Ectodermal cell (in vitro differentiated cells): ENCODE data around the gene MARCKS.

Source experiments
- H3K27ac ChIP-seq: 2 replicates; pipeline ENCODE4 v1.7.0; 2013; ENCODE audit warnings: mild to moderate bottlenecking, low read depth, low read length; ENCODE audit not compliant: insufficient read depth, poor library complexity, severe bottlenecking
- H3K27me3 ChIP-seq: 2 replicates; pipeline ENCODE4 v1.7.0; 2013; ENCODE audit warnings: mild to moderate bottlenecking, low read length; ENCODE audit not compliant: insufficient read depth, control insufficient read depth, poor library complexity, severe bottlenecking
- H3K36me3 ChIP-seq: one replicate; pipeline ENCODE4 v1.7.0; 2013; ENCODE audit warnings: low read length; ENCODE audit not compliant: control insufficient read depth, insufficient read depth
- H3K4me1 ChIP-seq: one replicate; pipeline ENCODE4 v1.7.0; 2013; ENCODE audit warnings: low read length; ENCODE audit not compliant: control insufficient read depth, insufficient read depth
- H3K4me3 ChIP-seq: 2 replicates; pipeline ENCODE4 v1.7.0; 2013; ENCODE audit warnings: low read depth, low read length, control low read depth; ENCODE audit not compliant: insufficient read depth
- H3K9me3 ChIP-seq: 2 replicates; pipeline ENCODE4 v1.7.0; 2013; ENCODE audit warnings: mild to moderate bottlenecking, low read length, moderate library complexity; ENCODE audit not compliant: control insufficient read depth
- WGBS, 2 experiments: methylation state at CpG; one replicate each; pipeline ENCODE4 v1.1.7; 2013; ENCODE audit warnings: missing lambda C conversion rate in 2 of 2; 5-methylcytosine and 5-hydroxymethylcytosine counted together

The MARCKS gene

DNA sequence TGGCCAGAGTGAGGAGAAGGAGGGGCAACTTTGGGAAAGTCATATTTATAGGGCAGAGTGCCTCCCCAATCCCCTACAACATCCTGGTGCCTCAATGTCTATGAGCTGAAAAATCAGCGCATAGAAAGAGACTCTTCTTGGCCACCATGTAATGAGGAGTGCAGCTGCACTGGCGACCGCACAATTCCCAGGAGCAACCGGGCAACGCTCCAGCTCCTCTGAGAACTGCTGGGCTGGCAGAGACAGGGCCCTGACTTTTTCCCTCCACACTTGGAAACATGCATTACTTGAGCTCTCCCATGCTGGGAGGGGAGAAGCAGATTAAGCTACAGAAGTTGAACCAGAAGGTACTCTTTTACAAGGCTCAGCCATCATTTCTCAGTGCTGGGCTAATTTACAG lies 31.4 kb upstream of the MARCKS start:
- 91 to 95% methylated on average over 5 of the region's 5 CpGs for WGBS, 2 experiments
- no peaks in the 10 kb centered on the region for H3K4me1 ChIP-seq
- no peak overlapping the region for H3K27ac ChIP-seq
- no peaks in the 10 kb centered on the region for H3K9me3 ChIP-seq
- H3K36me3 ChIP-seq = no peaks in the 10 kb centered on the region
- no peak overlapping the region for H3K4me3 ChIP-seq
- H3K27me3 ChIP-seq = no peaks in the 10 kb centered on the region

DNA sequence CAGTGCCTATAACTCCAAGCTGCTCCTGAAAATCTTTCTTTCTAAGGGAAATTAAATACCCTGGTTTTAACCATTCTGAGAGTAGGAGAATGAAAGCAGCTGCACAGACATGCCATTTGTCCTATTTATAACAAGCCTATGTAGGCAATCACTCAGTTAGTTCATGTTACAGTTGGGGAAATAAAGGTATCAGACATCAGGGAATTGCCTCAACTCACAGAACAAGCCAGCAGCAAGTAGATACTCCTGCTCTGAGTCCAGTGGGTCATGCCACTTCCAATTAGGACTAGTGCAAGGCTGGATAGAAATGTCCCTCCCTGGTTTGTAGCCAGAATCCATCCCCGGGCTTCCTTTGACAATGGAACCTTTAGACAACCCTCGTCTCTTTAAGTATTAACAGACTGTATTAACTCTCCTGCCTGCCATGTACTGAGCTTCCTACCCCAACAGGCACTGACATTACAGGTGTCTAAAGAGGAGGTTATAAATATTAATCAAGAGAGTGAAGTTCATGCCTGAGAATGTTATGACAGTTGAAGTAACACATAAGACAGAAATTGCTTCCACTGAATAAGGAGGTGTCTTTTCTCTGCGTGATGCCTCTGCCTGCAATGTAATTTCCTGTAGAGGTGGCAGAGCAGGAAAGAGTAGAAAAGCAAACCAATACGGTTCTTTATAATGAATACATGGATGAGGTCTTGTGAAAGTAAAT lies 28.0 kb upstream of the MARCKS start:
- no peak overlapping the region for H3K27ac ChIP-seq
- H3K36me3 ChIP-seq = no peaks in the 10 kb centered on the region
- no peaks in the 10 kb centered on the region for H3K9me3 ChIP-seq
- H3K4me1 ChIP-seq = no peaks in the 10 kb centered on the region
- no peaks in the 10 kb centered on the region for H3K27me3 ChIP-seq
- WGBS, 2 experiments = 88 to 94% methylated on average over 4 of the region's 4 CpGs
- H3K4me3 ChIP-seq = no peak overlapping the region

- Histone ChIP-seq H3K9me3 (no peaks in the 10 kb centered on the region), H3K27ac (no peak overlapping the region)
Measured at GRCh38 chr6:113829696-113830045, 27.5 kb upstream of the MARCKS start.

GRCh38 chr6:113830140-113830539 lies 27.0 kb upstream of the MARCKS start:
- WGBS, 2 experiments = 100% methylated on average over 1 to 2 of the region's 2 CpGs
- Histone ChIP-seq H3K9me3 (no peaks in the 10 kb centered on the region), H3K27ac (no peak overlapping the region), H3K36me3 (no peaks in the 10 kb centered on the region), H3K4me3 (no peak overlapping the region), H3K4me1 (no peaks in the 10 kb centered on the region), H3K27me3 (no peaks in the 10 kb centered on the region)

More at GRCh38 chr6:113829696-113830045, 27.5 kb upstream of the MARCKS start:
- H3K4me1 ChIP-seq = no peaks in the 10 kb centered on the region
- H3K36me3 ChIP-seq = no peaks in the 10 kb centered on the region
- H3K4me3 ChIP-seq = no peak overlapping the region
- H3K27me3 ChIP-seq = no peaks in the 10 kb centered on the region
- WGBS, 2 experiments = 93% methylated on average over 1 of the region's 1 CpG; no CpG with 5 or more reads in 1 of the 2 experiments

- Histone ChIP-seq H3K27ac (no peak overlapping the region), H3K27me3 (no peaks in the 10 kb centered on the region), H3K4me1 (no peaks in the 10 kb centered on the region), H3K4me3 (no peak overlapping the region), H3K9me3 (no peaks in the 10 kb centered on the region), H3K36me3 (no peaks in the 10 kb centered on the region)
- WGBS, 2 experiments = 93 to 99% methylated on average over 2 of the region's 2 CpGs
Measured at GRCh38 chr6:113833537-113833936, 23.6 kb upstream of the MARCKS start.

GRCh38 chr6:113837170-113837569 lies 20.0 kb upstream of the MARCKS start:
- Histone ChIP-seq H3K4me3 (no peak overlapping the region), H3K9me3 (no peaks in the 10 kb centered on the region), H3K36me3 (no peaks in the 10 kb centered on the region), H3K27ac (no peak overlapping the region), H3K4me1 (no peaks in the 10 kb centered on the region), H3K27me3 (no peaks in the 10 kb centered on the region)
- 90% methylated on average over 2 of the region's 2 CpGs for WGBS, 2 experiments

GRCh38 chr6:113842165-113842564 lies 15.0 kb upstream of the MARCKS start:
- WGBS, 2 experiments = 97 to 100% methylated on average over 1 of the region's 1 CpG
- Histone ChIP-seq H3K4me3 (no peak overlapping the region), H3K9me3 (no peaks in the 10 kb centered on the region), H3K27ac (no peak overlapping the region), H3K4me1 (no peaks in the 10 kb centered on the region), H3K27me3 (no peaks in the 10 kb centered on the region), H3K36me3 (no peaks in the 10 kb centered on the region)

DNA sequence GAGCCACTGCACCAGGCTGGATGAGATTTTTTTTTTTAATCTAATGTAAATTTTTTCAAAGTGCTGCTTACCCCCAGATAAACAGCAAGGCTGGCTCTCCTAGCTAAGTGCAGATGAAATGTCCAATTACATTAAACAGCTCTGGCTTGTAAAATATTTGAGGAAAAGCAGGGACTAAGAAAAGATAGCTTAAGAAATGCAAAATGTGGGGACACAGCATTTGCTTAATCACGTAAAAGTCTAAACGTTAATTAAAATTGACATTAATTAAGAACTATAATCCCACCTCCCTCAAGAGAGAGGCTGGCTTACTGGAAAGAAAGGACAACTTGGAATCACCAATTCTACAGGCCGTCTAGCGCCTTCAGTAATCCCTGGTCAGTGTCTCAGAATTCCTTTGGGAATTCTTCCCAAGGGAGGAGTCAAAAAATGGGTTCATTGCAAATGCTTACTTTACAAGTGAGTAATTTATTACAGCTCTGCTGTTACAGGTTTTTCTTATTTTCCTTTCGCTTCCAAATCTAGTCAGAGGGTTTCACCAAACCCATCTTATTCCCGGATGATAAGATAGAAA lies 13.6 kb upstream of the MARCKS start:
- H3K27me3 ChIP-seq = no peaks in the 10 kb centered on the region
- H3K27ac ChIP-seq = no peak overlapping the region
- WGBS, 2 experiments = 93 to 95% methylated on average over 6 of the region's 6 CpGs
- H3K9me3 ChIP-seq = no peaks in the 10 kb centered on the region
- no peaks in the 10 kb centered on the region for H3K36me3 ChIP-seq
- H3K4me3 ChIP-seq = no peak overlapping the region
- no peaks in the 10 kb centered on the region for H3K4me1 ChIP-seq

- 100% methylated on average over 1 of the region's 1 CpG for WGBS, 2 experiments
- H3K4me3 ChIP-seq = no peak overlapping the region
- H3K36me3 ChIP-seq = no peaks in the 10 kb centered on the region
- no peaks in the 10 kb centered on the region for H3K27me3 ChIP-seq
- no peak overlapping the region for H3K27ac ChIP-seq
- no peaks in the 10 kb centered on the region for H3K9me3 ChIP-seq
- no peaks in the 10 kb centered on the region for H3K4me1 ChIP-seq
Measured at GRCh38 chr6:113846577-113846976, 10.6 kb upstream of the MARCKS start.

DNA sequence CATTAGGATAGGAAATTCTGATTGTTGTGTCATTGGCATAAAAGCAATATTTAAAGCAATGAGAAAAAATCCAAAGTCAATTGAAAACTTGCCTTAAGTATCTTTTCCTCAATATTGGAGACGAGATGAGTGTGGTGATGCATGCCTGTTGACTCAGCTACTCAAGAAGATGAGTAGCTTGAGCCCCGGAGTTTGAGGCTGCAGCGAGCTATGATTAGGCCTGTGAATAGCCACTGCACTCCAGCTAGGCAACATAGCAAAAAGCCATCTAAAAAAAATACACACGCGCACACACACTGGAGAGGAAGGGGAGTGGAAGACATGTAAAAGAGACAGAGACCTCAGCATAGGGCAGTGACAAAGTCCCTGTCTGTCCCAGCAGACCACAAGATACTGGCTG lies 9.7 kb upstream of the MARCKS start:
- H3K4me1 ChIP-seq = no peaks in the 10 kb centered on the region
- no peak overlapping the region for H3K27ac ChIP-seq
- WGBS, 2 experiments = 91 to 95% methylated on average over 5 of the region's 5 CpGs
- no peaks in the 10 kb centered on the region for H3K27me3 ChIP-seq
- no peak overlapping the region for H3K4me3 ChIP-seq
- H3K36me3 ChIP-seq = no peaks in the 10 kb centered on the region
- no peaks in the 10 kb centered on the region for H3K9me3 ChIP-seq
